Suprapubic skin (tissue), 3 donors: Measurements from ENCODE around the gene MAST2.

Experiments
- CTCF ChIP-seq, 2 donors: fragments of 200-600 bp in 1 of 2; fragments of 450-650 bp in 1 of 2; sonication (generic) in 1 of 2; IDR thresholded peaks; one replicate each; pipeline ENCODE4 v1.5.1; 2016 to 2019; ENCODE audit warnings: antibody characterized with exemption in 2 of 2, mild to moderate bottlenecking in 1 of 2, moderate library complexity in 1 of 2
- EP300 ChIP-seq: sonication (generic); formaldehyde crosslinking; IDR thresholded peaks from one replicate; pipeline ENCODE4 v1.6.1; 2017; ENCODE audit warnings: antibody characterized with exemption
- POLR2A ChIP-seq, 2 donors: fragments of 450-650 bp; IDR thresholded peaks; one replicate each; pipeline ENCODE4 v1.6.1; 2017; ENCODE audit warnings: antibody characterized with exemption in 2 of 2, mild to moderate bottlenecking in 2 of 2, moderate library complexity in 2 of 2

GRCh38 chr1:45894331-45894730 lies 90.9 kb downstream of the MAST2 start:
- TF ChIP-seq POLR2A (IDR thresholded peaks at IDR 0.05): no peak
- TF ChIP-seq CTCF (IDR thresholded peaks at IDR 0.05): no peak
- TF ChIP-seq EP300: no peak
